Lung (tissue), 12 donors: Measurements from ENCODE around the gene TXNRD1. TPM values are rescaled to one million over a fixed set of nuclear protein-coding genes. Genes with fewer than 3 reads are reported as not detected.

Experiments used
- ATAC-seq: fragments of 200-7000 bp; cut with Tn5 transposase; one replicate; pipeline ENCODE4 v1.9.1; 2020; ENCODE audit warnings: moderate number of reproducible peaks; ENCODE audit not compliant: insufficient read depth, low FRiP score
- DNase-seq, 3 donors: peaks; one replicate each; pipeline ENCODE4 v3.0.0-alpha.2; 2013 to 2017
- H3K27ac ChIP-seq, 2 donors: one replicate each; pipeline ENCODE4 v1.5.1; 2013; ENCODE audit warnings: mild to moderate bottlenecking in 2 of 2, moderate library complexity in 2 of 2, control low read depth in 1 of 2, inconsistent platforms in 1 of 2, low read depth in 1 of 2, low read length in 1 of 2
- H3K27me3 ChIP-seq, 3 donors: one replicate each; pipeline ENCODE4 v1.5.1; 2013; ENCODE audit warnings: low read length in 2 of 3; ENCODE audit not compliant: control insufficient read depth in 3 of 3, insufficient read depth in 3 of 3
- H3K36me3 ChIP-seq, 4 donors: one replicate each; pipeline ENCODE4 v1.5.1; 2013; ENCODE audit warnings: low read length in 4 of 4, mild to moderate bottlenecking in 1 of 4, moderate library complexity in 1 of 4; ENCODE audit not compliant: control insufficient read depth in 4 of 4, insufficient read depth in 4 of 4
- H3K4me1 ChIP-seq, 5 donors: one replicate each; pipeline ENCODE4 v1.5.1; 2013; ENCODE audit warnings: low read length in 5 of 5, mild to moderate bottlenecking in 2 of 5, moderate library complexity in 1 of 5; ENCODE audit not compliant: control insufficient read depth in 5 of 5, insufficient read depth in 5 of 5
- H3K4me3 ChIP-seq: one replicate; pipeline ENCODE4 v1.5.1; 2013; ENCODE audit warnings: mild to moderate bottlenecking, control low read depth, moderate library complexity
- H3K9ac ChIP-seq, 2 donors: one replicate each; pipeline ENCODE4 v1.5.1; 2013; ENCODE audit warnings: low read length in 2 of 2, control low read depth in 1 of 2; ENCODE audit not compliant: insufficient read depth in 1 of 2
- H3K9me3 ChIP-seq, 4 donors: one replicate each; pipeline ENCODE4 v1.5.1; 2013; ENCODE audit warnings: low read length in 3 of 4, mild to moderate bottlenecking in 1 of 4, moderate library complexity in 1 of 4; ENCODE audit not compliant: control insufficient read depth in 4 of 4, insufficient read depth in 3 of 4
- WGBS, 2 donors: extraction: QIAGEN DNeasy Blood & Tissue Kit; methylation state at CpG; one replicate each; pipeline ENCODE4 v1.1.7; 2013; 5-methylcytosine and 5-hydroxymethylcytosine counted together
- polyA plus RNA-seq, 2 donors: library from polyadenylated mRNA; stranded (reverse); fragments of 200-250 nt; gene quantifications; one replicate each; pipeline ENCODE4 v1.2.1, GENCODE V29; 2013
- total RNA-seq, 2 donors: library from RNA; depleted of rRNA in 1 of 2; stranded (reverse); fragments of >200 nt in 1 of 2; gene quantifications; one replicate each; pipeline ENCODE4 v1.2.1, GENCODE V29; 2014 to 2021
- TF ChIP-seq, protein P1 (sequence below): IDR thresholded peaks from 2 replicates; pipeline ENCODE4 v1.5.1; 2012; ENCODE audit warnings: mild to moderate bottlenecking; ENCODE audit errors: control extremely low read depth, extremely low read depth
- donor health status: control.
- donor health status: control.
- donor health status: Bipolar disorder and iron deficiency.
- donor health status: healthy.
- donor health status: DM: yes; HTN: yes; CAD: no.

TXNRD1 gene
- total and polyA plus RNA-seq, 4 donors = 74.2 to 166 (median 125) TPM

DNA sequence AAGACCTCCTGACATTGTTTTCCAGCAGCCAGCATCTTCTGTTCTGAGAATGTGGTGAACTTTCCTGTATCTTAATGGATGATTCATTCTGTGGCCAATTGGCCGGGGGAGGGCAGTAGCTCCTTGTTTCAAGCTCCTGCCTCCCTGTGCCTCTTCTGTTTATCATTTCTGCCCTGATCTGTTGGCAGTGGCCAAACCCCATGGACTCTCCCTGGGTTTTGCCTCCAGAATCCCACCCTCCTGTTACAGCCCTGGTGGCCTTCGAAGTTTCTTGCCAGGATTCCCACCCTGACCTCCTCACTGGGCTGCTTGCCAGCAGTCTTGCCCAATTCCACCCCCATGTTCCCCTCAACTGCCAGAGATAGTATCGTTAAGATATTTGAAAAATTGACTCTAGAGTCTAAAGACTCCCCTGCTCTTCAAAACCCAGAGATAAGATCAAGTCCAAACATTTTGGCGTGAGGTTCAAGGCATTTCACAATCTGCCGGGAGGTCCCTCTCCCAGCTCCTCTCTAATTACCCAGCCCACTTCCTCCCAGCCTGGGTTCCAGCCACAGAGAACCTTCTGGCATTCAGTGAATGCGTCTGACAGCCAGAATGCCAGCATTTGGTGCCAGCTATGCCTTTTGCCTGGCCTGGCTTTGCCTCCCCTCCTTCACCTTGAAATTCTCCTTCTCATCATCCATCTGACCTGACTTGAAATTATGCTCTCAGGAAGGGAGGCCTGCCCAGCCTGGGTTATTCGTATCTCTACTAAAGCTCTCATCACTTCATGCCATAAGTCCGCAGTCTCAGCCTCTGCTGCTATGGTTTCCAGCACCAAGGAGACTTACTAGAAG lies 37.7 kb upstream of the TXNRD1 start:
- H3K27ac ChIP-seq = peak overlapping the region; percentile 35 to 74
- no peak overlapping the region for H3K4me3 ChIP-seq
- H3K36me3 ChIP-seq = no peaks in the 10 kb centered on the region
- H3K4me1 ChIP-seq = peaks cover 0 to 33% (median 7%) of the 10 kb centered on the region in 5 donors
- H3K27me3 ChIP-seq = no peaks in the 10 kb centered on the region
- TF ChIP-seq, protein P1, sequence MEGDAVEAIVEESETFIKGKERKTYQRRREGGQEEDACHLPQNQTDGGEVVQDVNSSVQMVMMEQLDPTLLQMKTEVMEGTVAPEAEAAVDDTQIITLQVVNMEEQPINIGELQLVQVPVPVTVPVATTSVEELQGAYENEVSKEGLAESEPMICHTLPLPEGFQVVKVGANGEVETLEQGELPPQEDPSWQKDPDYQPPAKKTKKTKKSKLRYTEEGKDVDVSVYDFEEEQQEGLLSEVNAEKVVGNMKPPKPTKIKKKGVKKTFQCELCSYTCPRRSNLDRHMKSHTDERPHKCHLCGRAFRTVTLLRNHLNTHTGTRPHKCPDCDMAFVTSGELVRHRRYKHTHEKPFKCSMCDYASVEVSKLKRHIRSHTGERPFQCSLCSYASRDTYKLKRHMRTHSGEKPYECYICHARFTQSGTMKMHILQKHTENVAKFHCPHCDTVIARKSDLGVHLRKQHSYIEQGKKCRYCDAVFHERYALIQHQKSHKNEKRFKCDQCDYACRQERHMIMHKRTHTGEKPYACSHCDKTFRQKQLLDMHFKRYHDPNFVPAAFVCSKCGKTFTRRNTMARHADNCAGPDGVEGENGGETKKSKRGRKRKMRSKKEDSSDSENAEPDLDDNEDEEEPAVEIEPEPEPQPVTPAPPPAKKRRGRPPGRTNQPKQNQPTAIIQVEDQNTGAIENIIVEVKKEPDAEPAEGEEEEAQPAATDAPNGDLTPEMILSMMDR = no peak
- H3K9ac ChIP-seq = no peak overlapping the region
- 30 to 31% methylated on average over 8 of the region's 8 CpGs for WGBS, 2 donors
- H3K9me3 ChIP-seq = no peaks in the 10 kb centered on the region
- DNase-seq (peak; percentile 83 to 93 (median 92)), ATAC-seq (peak; percentile 53)

DNA sequence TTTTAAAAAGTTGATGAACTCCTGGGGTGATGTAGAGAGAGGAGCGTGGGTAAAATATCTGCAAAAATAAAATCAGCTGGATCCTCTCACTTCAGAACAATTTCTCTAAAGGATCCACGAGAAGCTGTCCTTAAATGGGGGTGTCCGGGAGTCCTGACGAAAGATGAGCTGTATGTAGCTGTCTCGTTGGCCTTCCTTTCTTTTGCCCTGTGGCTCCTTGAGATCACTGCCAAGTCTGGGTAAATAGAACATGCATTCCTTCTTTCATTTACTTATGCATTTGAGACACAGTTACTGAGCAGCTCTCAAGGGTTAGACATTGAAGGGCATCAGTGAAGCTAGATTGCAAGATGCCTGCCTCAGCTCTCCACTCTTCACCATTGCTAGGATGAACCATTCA lies 35.2 kb upstream of the TXNRD1 start:
- Histone ChIP-seq H3K4me3 (no peak overlapping the region), H3K4me1 (peaks cover 0 to 33% (median 7%) of the 10 kb centered on the region in 5 donors), H3K9ac (no peak overlapping the region), H3K36me3 (peaks cover 0 to 4% (median 0%) of the 10 kb centered on the region in 4 donors), H3K27ac (no peak overlapping the region), H3K9me3 (peaks cover 0 to 11% (median 4%) of the 10 kb centered on the region in 4 donors), H3K27me3 (no peaks in the 10 kb centered on the region)
- TF ChIP-seq, protein P1 = no peak
- DNase-seq = no peak
- ATAC-seq = no peak
- 65 to 80% methylated on average over 5 of the region's 5 CpGs for WGBS, 2 donors

DNA sequence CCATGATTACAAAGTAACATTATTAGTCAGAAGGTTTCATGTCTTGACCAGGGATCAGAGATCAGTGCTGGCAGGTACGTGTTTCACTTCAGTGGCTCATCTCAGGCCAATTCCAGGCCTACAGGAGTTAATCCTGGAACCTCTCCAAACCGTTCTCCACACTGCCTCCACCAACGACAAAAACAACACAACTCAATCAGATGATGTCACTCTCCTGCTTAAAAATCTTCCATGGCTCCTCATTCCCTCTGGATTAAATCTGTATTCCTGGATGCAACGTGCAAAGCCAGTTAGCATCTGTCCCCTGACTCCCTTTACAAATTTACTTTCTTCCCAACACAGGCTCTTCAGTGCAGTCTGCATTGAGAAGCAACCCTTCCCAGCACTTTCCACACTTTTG lies 34.3 kb upstream of the TXNRD1 start:
- no peak for ATAC-seq
- H3K9me3 ChIP-seq = peaks cover 0 to 11% (median 4%) of the 10 kb centered on the region in 4 donors
- H3K36me3 ChIP-seq = peaks cover 0 to 4% (median 0%) of the 10 kb centered on the region in 4 donors
- DNase-seq = no peak
- no peaks in the 10 kb centered on the region for H3K27me3 ChIP-seq
- peak overlapping the region in 1 of 2 donors; percentile 10 for H3K27ac ChIP-seq
- H3K4me1 ChIP-seq = peaks cover 0 to 33% (median 7%) of the 10 kb centered on the region in 5 donors
- H3K9ac ChIP-seq = no peak overlapping the region
- TF ChIP-seq, protein P1 = no peak
- WGBS, 2 donors = 60 to 77% methylated on average over 4 of the region's 4 CpGs
- no peak overlapping the region for H3K4me3 ChIP-seq
